ENCODE data around the gene TSPAN6. TPM values are rescaled to one million over a fixed set of nuclear protein-coding genes. Genes with fewer than 3 reads are reported as not detected.

Gene TSPAN6
- total and polyA plus RNA-seq, 10 of the 15 experiments (the other 5 are each of a cell fraction or from before 2014, with no cell fraction given) = 0.04 to 0.23 (median 0.08) TPM; not detected in 5

DNA sequence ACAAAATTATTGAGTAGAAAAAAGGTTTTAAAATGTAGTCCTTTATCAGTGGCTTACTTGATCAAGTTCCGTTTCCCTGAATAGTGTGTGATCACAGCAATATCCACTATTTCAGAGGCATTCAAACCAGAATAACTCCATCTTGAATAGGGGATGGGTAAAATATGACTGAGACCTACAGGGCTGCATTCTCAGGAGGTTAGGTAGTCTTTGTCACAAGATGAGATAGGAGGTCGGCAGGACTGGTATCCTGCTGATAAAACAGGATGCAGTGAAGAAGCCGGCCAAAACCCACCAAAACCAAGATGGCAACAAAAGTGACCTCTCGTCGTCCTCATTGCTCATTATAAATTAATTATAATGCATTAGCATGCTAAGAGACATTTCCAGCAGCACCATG lies 24.7 kb downstream of the TSPAN6 start:
- no peak for TF ChIP-seq CHD4 (IDR thresholded peaks at IDR 0.05)
- no peak for TF ChIP-seq PAX5 (IDR thresholded peaks at IDR 0.05; ENCODE audit: borderline replicate concordance, low read depth, low read length)
- TF ChIP-seq ZZZ3 (IDR thresholded peaks at IDR 0.05; ENCODE audit: control insufficient read depth, insufficient read length, low read depth) = no peak
- no peak for TF ChIP-seq BRCA1 (IDR thresholded peaks at IDR 0.05; ENCODE audit: low read depth, low read length)
- no peak for TF ChIP-seq DPF2 (IDR thresholded peaks at IDR 0.05)
- TF ChIP-seq, protein P1, sequence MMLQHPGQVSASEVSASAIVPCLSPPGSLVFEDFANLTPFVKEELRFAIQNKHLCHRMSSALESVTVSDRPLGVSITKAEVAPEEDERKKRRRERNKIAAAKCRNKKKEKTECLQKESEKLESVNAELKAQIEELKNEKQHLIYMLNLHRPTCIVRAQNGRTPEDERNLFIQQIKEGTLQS (IDR thresholded peaks at IDR 0.05; ENCODE audit: borderline replicate concordance, extremely low read depth, low read depth, low read length) = no peak
- TF ChIP-seq TCF12 (IDR thresholded peaks at IDR 0.05; ENCODE audit: low read depth, low read length) = no peak
- TF ChIP-seq IRF4 (IDR thresholded peaks at IDR 0.05; ENCODE audit: low read depth, low read length) = no peak
- no peak for TF ChIP-seq TCF3 (IDR thresholded peaks at IDR 0.05; ENCODE audit: borderline replicate concordance, insufficient read depth, low read depth, low read length)
- TF ChIP-seq, protein P2, sequence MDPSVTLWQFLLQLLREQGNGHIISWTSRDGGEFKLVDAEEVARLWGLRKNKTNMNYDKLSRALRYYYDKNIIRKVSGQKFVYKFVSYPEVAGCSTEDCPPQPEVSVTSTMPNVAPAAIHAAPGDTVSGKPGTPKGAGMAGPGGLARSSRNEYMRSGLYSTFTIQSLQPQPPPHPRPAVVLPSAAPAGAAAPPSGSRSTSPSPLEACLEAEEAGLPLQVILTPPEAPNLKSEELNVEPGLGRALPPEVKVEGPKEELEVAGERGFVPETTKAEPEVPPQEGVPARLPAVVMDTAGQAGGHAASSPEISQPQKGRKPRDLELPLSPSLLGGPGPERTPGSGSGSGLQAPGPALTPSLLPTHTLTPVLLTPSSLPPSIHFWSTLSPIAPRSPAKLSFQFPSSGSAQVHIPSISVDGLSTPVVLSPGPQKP (IDR thresholded peaks at IDR 0.05; ENCODE audit: low read depth, low read length) = no peak
- TF ChIP-seq, protein P3, sequence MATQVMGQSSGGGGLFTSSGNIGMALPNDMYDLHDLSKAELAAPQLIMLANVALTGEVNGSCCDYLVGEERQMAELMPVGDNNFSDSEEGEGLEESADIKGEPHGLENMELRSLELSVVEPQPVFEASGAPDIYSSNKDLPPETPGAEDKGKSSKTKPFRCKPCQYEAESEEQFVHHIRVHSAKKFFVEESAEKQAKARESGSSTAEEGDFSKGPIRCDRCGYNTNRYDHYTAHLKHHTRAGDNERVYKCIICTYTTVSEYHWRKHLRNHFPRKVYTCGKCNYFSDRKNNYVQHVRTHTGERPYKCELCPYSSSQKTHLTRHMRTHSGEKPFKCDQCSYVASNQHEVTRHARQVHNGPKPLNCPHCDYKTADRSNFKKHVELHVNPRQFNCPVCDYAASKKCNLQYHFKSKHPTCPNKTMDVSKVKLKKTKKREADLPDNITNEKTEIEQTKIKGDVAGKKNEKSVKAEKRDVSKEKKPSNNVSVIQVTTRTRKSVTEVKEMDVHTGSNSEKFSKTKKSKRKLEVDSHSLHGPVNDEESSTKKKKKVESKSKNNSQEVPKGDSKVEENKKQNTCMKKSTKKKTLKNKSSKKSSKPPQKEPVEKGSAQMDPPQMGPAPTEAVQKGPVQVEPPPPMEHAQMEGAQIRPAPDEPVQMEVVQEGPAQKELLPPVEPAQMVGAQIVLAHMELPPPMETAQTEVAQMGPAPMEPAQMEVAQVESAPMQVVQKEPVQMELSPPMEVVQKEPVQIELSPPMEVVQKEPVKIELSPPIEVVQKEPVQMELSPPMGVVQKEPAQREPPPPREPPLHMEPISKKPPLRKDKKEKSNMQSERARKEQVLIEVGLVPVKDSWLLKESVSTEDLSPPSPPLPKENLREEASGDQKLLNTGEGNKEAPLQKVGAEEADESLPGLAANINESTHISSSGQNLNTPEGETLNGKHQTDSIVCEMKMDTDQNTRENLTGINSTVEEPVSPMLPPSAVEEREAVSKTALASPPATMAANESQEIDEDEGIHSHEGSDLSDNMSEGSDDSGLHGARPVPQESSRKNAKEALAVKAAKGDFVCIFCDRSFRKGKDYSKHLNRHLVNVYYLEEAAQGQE (IDR thresholded peaks at IDR 0.05; ENCODE audit: low read depth, low read length) = no peak
- TF ChIP-seq NFIC (IDR thresholded peaks at IDR 0.05; ENCODE audit: low read depth, low read length) = no peak
- TF ChIP-seq, protein P4, sequence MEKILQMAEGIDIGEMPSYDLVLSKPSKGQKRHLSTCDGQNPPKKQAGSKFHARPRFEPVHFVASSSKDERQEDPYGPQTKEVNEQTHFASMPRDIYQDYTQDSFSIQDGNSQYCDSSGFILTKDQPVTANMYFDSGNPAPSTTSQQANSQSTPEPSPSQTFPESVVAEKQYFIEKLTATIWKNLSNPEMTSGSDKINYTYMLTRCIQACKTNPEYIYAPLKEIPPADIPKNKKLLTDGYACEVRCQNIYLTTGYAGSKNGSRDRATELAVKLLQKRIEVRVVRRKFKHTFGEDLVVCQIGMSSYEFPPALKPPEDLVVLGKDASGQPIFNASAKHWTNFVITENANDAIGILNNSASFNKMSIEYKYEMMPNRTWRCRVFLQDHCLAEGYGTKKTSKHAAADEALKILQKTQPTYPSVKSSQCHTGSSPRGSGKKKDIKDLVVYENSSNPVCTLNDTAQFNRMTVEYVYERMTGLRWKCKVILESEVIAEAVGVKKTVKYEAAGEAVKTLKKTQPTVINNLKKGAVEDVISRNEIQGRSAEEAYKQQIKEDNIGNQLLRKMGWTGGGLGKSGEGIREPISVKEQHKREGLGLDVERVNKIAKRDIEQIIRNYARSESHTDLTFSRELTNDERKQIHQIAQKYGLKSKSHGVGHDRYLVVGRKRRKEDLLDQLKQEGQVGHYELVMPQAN (conservative IDR thresholded peaks at IDR 0.05) = no peak
- no peak for TF ChIP-seq RAD51 (IDR thresholded peaks at IDR 0.05)
- no peak for TF ChIP-seq JUNB (IDR thresholded peaks at IDR 0.05)
- FAIRE-seq (no peak), DNase-seq (ENCODE audit: low read depth, low spot score) (no peak), ATAC-seq (no peak)
- no peak overlapping the region for H3K4me2 ChIP-seq (ENCODE audit: control insufficient read depth, insufficient read depth)
- POLR2A ChIA-PET = no interaction called here
- CTCF ChIA-PET = no interaction called here
- 23% methylated on average over 5 of the region's 5 CpGs for WGBS (ENCODE audit: insufficient coverage, insufficient replicate concordance, low lambda C conversion rate, missing lambda C conversion rate)
- H3K9me3 ChIP-seq (replicated peaks; ENCODE audit: control insufficient read depth, insufficient read depth, low read length) = no peaks in the 10 kb centered on the region
- no peak overlapping the region for H2AFZ ChIP-seq (ENCODE audit: control insufficient read depth, low read depth, low read length)
- no peak overlapping the region for H3K27ac ChIP-seq (ENCODE audit: control insufficient read depth, insufficient read depth)
- RAD21 ChIA-PET (ENCODE audit: unreplicated experiment) = no interaction called here
- no peaks in the 10 kb centered on the region for H3K4me1 ChIP-seq (ENCODE audit: control insufficient read depth, insufficient read depth, low read length)
- H3K9ac ChIP-seq (ENCODE audit: control insufficient read depth, insufficient read depth, low read length) = no peak overlapping the region
- no peaks in the 10 kb centered on the region for H3K27me3 ChIP-seq (replicated peaks in 1 of 2; ENCODE audit: control insufficient read depth in 2 of 2, insufficient read depth in 2 of 2, low read length in 1 of 2)
- SMC1A ChIA-PET (ENCODE audit: uncharacterized antibody, unreplicated experiment) = no interaction called here
- BruUV-seq (replicated peaks) = no TSS peak
- no peak overlapping the region for H3K4me3 ChIP-seq
- no peaks in the 10 kb centered on the region for H3K36me3 ChIP-seq (ENCODE audit: control insufficient read depth in 2 of 2, insufficient read depth in 2 of 2, low read length in 1 of 2)
- intact Hi-C loops (cut with micrococcal nuclease; ENCODE audit: unreplicated experiment) (no loop called here), in situ Hi-C loops (cut with MboI) (no loop called here)
- H3K79me2 ChIP-seq (ENCODE audit: control insufficient read depth, insufficient read depth, low read length) = no peaks in the 10 kb centered on the region
- no peaks in the 10 kb centered on the region for H4K20me1 ChIP-seq (ENCODE audit: control insufficient read depth, insufficient read depth)
